ENCODE results near the gene MSANTD1.

MSANTD1 gene

GRCh38 chr4:3267576-3268394 is 18.8 kb downstream of the MSANTD1 start:
- no peak for TF ChIP-seq CTCF (IDR thresholded peaks at IDR 0.05)

GRCh38 chr4:3268395-3269104 is 19.6 kb downstream of the MSANTD1 start:
- TF ChIP-seq CTCF (IDR thresholded peaks at IDR 0.05) = no peak

GRCh38 chr4:3269105-3269927 is 20.4 kb downstream of the MSANTD1 start:
- TF ChIP-seq CTCF (IDR thresholded peaks at IDR 0.05) = no peak

GRCh38 chr4:3269991-3270611 is 21.1 kb downstream of the MSANTD1 start:
- TF ChIP-seq CTCF (IDR thresholded peaks at IDR 0.05) = no peak

- TF ChIP-seq CTCF (IDR thresholded peaks at IDR 0.05) = no peak
Observed at GRCh38 chr4:3271131-3271530, 22.2 kb downstream of the MSANTD1 start.

GRCh38 chr4:3276986-3277385 is 28.0 kb downstream of the MSANTD1 start:
- no peak for TF ChIP-seq CTCF (IDR thresholded peaks at IDR 0.05)

- no peak for TF ChIP-seq CTCF (IDR thresholded peaks at IDR 0.05)
Observed at GRCh38 chr4:3280466-3280865, 31.5 kb downstream of the MSANTD1 start.

Data from LNCAP (cell line).